Measurements from ENCODE around the gene CSNK1A1L. TPM values are rescaled to one million over a fixed set of nuclear protein-coding genes. Genes with fewer than 3 reads are reported as not detected.

CSNK1A1L gene
- total and polyA plus RNA-seq, 2 donors (not counting 3 experiments of a cell fraction or from before 2014, with no cell fraction given) = not detected

GRCh38 chr13:37087486-37087885 lies 18.0 kb downstream of the CSNK1A1L start:
- Histone ChIP-seq H3K4me3 (replicated peaks in 1 of 3; ENCODE audit: insufficient read depth in 1 of 3, low read depth in 1 of 3, low read length in 3 of 3) (no peak overlapping the region), H3K4me2 (ENCODE audit: insufficient read depth, low read length) (no peak overlapping the region), H3K9me3 (replicated peaks; ENCODE audit: control insufficient read depth, insufficient read depth, low read length) (no peaks in the 10 kb centered on the region), H3K27ac (ENCODE audit: insufficient read depth, low read depth, low read length) (no peak overlapping the region), H3K36me3 (ENCODE audit: control insufficient read depth in 2 of 2, extremely low read depth in 1 of 2, insufficient read depth in 2 of 2, low read length in 2 of 2) (no peaks in the 10 kb centered on the region), H2AFZ (ENCODE audit: low read depth, low read length) (no peak overlapping the region), H3K4me1 (ENCODE audit: control insufficient read depth, extremely low read depth, insufficient read depth, low read length) (no peaks in the 10 kb centered on the region), H3K9ac (replicated peaks; ENCODE audit: extremely low read depth, insufficient read depth, low read length) (no peak overlapping the region), H3K27me3 (ENCODE audit: control insufficient read depth in 2 of 2, insufficient read depth in 2 of 2, low read length in 2 of 2) (peaks cover 2 to 8% of the 10 kb centered on the region in 2 experiments), H3K79me2 (ENCODE audit: control insufficient read depth, insufficient read depth, low read length) (no peaks in the 10 kb centered on the region), H4K20me1 (replicated peaks; ENCODE audit: control insufficient read depth, extremely low read depth, insufficient read depth, low read length) (no peaks in the 10 kb centered on the region), H3K9me1 (replicated peaks; ENCODE audit: control insufficient read depth, extremely low read depth, insufficient read depth, low read length) (no peaks in the 10 kb centered on the region)
- CTCF ChIA-PET = no interaction called here
- TF ChIP-seq EZH2 (IDR thresholded peaks at IDR 0.05; ENCODE audit: borderline replicate concordance, low read depth, low read length, severe bottlenecking) = no peak
- TF ChIP-seq GATA2 (IDR thresholded peaks at IDR 0.05; ENCODE audit: insufficient read depth, insufficient read length, low read depth, low read length) = no peak
- intact Hi-C loops (cut with micrococcal nuclease) (no loop called here), dilution Hi-C loops (cut with MboI; ENCODE audit: extremely low pct_ligation_motif_present, low sequenced_read_pairs) (no loop called here)
- DNase-seq (ENCODE audit: low read depth, low spot score) = no peak
- BruUV-seq (replicated peaks) = no TSS peak
- FAIRE-seq = no peak
- POLR2A ChIA-PET = no interaction called here

GRCh38 chr13:37085606-37086005 lies 19.9 kb downstream of the CSNK1A1L start:
- Histone ChIP-seq H3K9me1 (replicated peaks; ENCODE audit: control insufficient read depth, extremely low read depth, insufficient read depth, low read length) (no peaks in the 10 kb centered on the region), H3K4me2 (ENCODE audit: insufficient read depth, low read length) (no peak overlapping the region), H3K36me3 (ENCODE audit: control insufficient read depth in 2 of 2, extremely low read depth in 1 of 2, insufficient read depth in 2 of 2, low read length in 2 of 2) (no peaks in the 10 kb centered on the region), H2AFZ (ENCODE audit: low read depth, low read length) (no peak overlapping the region), H3K4me1 (ENCODE audit: control insufficient read depth, extremely low read depth, insufficient read depth, low read length) (no peaks in the 10 kb centered on the region), H3K27ac (ENCODE audit: insufficient read depth, low read depth, low read length) (no peak overlapping the region), H4K20me1 (replicated peaks; ENCODE audit: control insufficient read depth, extremely low read depth, insufficient read depth, low read length) (no peaks in the 10 kb centered on the region), H3K9ac (replicated peaks; ENCODE audit: extremely low read depth, insufficient read depth, low read length) (no peak overlapping the region), H3K79me2 (ENCODE audit: control insufficient read depth, insufficient read depth, low read length) (no peaks in the 10 kb centered on the region), H3K27me3 (ENCODE audit: control insufficient read depth in 2 of 2, insufficient read depth in 2 of 2, low read length in 2 of 2) (peaks cover 5 to 8% of the 10 kb centered on the region in 2 experiments), H3K4me3 (replicated peaks in 1 of 3; ENCODE audit: insufficient read depth in 1 of 3, low read depth in 1 of 3, low read length in 3 of 3) (no peak overlapping the region), H3K9me3 (replicated peaks; ENCODE audit: control insufficient read depth, insufficient read depth, low read length) (no peaks in the 10 kb centered on the region)
- intact Hi-C loops (cut with micrococcal nuclease) = no loop called here
- ChIA-PET POLR2A (no interaction called here), CTCF (no interaction called here)
- DNase-seq (ENCODE audit: low read depth, low spot score) = no peak
- no peak for FAIRE-seq
- dilution Hi-C loops (cut with MboI; ENCODE audit: extremely low pct_ligation_motif_present, low sequenced_read_pairs) = no loop called here
- BruUV-seq (replicated peaks) = no TSS peak
- TF ChIP-seq MYC (IDR thresholded peaks at IDR 0.05; ENCODE audit: low read depth, low read length) (no peak), CTCF (IDR thresholded peaks at IDR 0.05; ENCODE audit: extremely low read depth in 1 of 2, insufficient read depth in 1 of 2, low read depth in 1 of 2, low read length in 2 of 2) (no peak), JUN (IDR thresholded peaks at IDR 0.05; ENCODE audit: borderline replicate concordance, insufficient read depth, insufficient read length, low read depth) (no peak), POLR2AphosphoS5 (IDR thresholded peaks at IDR 0.05; ENCODE audit: insufficient read depth, low read depth, low read length) (no peak)
- TF ChIP-seq, protein P1, sequence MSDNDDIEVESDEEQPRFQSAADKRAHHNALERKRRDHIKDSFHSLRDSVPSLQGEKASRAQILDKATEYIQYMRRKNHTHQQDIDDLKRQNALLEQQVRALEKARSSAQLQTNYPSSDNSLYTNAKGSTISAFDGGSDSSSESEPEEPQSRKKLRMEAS (IDR thresholded peaks at IDR 0.05; ENCODE audit: insufficient read depth, insufficient read length) = no peak

Measured in endothelial cell of umbilical vein (primary cell).